Measurements from ENCODE around the gene CYB561D1.
"Not testable (repeated sequence)": the region's sequence is repeated elsewhere in the genome, so short reads cannot be mapped to it uniquely, and the experiment has no call there.

The CYB561D1 gene, protein sequence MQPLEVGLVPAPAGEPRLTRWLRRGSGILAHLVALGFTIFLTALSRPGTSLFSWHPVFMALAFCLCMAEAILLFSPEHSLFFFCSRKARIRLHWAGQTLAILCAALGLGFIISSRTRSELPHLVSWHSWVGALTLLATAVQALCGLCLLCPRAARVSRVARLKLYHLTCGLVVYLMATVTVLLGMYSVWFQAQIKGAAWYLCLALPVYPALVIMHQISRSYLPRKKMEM

DNA sequence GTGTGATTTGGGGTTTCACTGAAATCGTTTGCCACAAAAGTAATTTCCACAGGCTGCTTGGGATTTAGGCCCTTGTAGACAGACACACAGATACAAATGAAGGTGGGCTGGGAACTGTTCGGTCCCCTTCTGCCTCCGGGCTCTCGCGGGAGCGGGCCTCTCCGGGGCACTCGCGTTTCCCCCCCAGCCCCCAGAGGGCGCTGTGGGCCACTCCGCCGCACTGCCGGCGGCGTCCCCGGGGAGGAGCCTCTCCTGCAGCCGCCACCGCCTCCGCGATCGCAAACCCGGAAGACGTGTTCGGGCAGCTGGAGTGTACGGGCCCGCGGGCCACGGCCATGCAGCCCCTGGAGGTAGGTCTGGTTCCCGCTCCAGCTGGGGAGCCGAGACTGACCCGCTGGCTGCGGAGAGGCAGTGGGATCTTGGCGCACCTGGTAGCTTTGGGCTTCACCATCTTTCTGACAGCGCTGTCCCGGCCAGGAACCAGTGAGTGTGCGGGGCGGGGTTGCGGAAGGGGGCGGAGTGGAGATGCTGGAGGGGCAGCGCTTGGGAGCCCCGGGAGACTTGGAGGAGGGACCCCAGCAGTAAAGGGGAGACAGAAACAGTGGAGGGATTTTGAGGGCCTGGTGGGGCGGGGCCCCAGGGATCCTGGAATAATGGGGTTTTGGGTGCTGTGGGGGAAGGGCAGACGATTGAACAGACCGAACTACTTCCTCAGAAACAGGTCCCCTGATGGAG, at the start of gene CYB561D1:
Gene CYB561D1 (plus strand): TSS at position 290 of the 735 bp plus-strand sequence. CDS start 46 bp downstream, at position 336.
- in situ Hi-C loops (cut with MboI; ENCODE audit: low sequenced_read_pairs), result no loop called here

DNA sequence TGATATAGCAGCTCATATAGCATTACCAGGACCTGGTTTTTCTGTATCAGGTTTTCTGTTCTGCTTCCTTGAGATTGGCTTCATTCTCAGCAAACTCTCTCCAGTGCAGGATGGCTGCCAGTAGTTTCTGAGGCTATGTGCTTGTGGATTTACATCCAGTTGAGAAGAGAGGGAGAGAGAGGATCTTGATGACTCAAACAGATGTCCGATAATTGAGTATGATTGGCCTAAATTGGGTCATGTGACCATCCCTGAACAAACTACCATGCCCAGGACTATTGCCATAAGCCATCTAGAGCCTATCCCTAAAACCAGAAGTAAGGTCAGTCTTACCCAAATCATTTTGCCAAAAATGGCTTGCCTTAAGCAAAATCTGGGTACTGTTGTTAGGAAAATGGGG, 49.5 kb upstream of the CYB561D1 start:
- in situ Hi-C loops (cut with MboI; ENCODE audit: low sequenced_read_pairs), result no loop called here

DNA sequence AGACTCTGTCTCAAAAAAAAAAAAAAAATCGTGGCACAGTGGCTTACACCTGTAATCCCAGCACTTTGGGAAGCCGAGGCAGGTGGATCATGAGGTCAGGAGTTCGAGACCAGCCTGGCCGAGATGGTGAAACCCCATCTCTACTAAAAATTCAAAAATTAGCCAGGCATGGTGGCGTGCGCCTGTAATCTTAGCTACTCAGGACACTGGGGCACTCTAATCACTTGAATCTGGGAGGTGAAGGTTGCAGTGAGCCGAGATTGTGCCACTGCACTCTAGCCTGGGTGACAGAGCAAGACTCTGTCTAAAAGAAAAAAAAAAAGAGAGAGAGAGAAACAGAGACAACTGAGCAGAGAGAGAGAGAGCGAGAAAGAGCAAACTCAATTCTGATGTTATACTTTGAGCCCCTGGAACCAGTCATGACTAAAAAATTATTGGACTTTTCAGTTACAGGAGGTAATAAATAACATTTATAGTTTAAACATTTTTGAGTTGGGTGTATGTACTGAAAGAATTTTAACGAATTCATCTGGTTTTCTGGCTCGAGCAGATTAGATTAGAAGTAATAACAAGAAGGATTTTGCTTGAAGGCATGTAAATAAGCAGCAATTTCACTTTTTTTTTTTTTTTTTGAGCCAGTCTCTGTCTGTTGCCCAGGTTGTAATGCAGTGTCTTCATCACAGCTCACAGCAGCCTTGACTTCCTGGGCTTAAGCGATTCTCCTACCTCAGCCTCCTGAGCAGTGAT, 47.8 kb upstream of the CYB561D1 start:
- in situ Hi-C loops (cut with MboI; ENCODE audit: low sequenced_read_pairs), result not testable (repeated sequence)

DNA sequence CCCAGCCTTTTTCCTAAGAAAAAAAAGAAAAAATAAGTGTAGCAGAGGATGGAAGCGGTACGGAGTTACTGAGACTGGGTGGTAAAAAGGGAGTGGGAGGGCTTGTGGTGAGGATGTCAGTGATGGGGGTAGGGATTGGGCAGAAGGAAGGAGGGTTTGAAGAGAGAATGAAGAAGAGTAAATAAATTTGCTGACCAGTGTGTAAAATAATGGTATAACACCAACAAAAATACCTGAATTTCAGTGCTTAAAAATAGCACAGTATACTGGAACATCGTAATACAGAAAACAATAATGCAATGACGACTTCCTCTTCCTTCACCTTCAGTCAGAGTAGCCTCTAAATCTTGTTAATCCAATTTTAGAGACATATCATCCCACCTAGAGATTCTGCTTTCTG, 46.4 kb upstream of the CYB561D1 start:
- in situ Hi-C loops (cut with MboI; ENCODE audit: low sequenced_read_pairs), result no loop called here

DNA sequence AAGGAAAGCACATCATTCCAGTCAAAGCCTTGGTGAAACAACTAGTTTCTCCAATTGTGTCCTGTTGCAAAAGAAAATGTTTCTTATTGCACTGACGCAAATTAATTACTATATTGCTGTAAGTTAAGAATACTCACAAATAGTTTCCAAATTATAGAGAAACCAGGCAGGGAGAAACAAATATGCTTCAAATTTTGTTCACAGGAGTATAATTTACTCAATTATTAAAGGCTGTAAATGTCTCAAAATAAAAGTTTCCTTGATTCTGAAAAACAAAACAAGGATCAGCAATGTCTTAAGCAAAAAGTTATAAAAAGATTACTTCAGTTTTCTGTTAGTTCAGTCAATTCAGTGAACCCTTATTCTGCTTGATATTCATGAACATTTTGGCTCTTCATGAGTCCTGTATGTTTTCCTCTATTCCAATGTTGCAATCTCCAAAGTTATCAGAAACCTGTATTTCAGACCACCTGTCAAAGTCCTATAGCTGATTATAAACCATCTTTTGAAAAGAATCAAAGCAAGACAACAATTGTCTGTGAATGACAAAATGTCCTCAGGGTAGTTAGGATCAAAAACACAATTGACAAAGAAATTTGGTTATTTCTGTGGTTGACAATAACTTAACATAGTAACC, 39.3 kb upstream of the CYB561D1 start:
- in situ Hi-C loops (cut with MboI; ENCODE audit: low sequenced_read_pairs), result no loop called here

DNA sequence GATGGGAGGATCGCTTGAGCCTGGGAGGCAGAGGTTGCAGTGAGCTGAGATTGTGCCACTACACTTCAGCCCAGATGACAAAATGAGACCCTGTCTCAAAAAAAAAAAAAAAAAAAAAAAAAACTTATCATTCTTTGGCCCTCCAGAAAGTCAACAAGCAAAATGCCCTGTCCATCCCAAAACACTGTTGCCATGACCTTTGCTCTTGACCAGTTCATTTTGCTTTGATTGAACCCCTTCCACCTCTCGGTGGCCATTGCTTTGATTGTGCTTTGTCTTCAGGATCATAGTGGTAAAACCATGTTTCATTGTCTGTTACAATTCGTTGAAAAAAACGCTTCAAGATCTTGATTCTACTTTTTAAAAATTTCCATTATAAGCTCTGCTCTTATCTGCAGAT, 36.1 kb upstream of the CYB561D1 start:
- in situ Hi-C loops (cut with MboI; ENCODE audit: low sequenced_read_pairs), result no loop called here

DNA sequence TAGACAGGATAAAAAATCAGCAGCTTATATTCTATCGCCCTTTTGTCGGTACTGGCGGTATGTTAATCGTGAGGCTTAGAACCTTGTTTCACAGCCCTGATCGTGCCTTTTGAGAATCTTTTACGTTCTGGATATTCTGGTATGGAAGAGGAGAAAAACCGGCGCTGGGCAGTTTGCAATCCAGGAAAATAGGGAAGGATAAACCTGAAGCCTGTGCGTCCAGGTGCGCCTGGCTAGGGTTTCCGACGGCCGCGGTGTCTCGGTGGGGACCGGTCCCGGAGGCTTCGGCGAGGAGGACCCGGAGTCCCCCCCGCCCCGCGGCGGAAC, 27.8 kb upstream of the CYB561D1 start:
- in situ Hi-C loops (cut with MboI; ENCODE audit: low sequenced_read_pairs), result no loop called here

DNA sequence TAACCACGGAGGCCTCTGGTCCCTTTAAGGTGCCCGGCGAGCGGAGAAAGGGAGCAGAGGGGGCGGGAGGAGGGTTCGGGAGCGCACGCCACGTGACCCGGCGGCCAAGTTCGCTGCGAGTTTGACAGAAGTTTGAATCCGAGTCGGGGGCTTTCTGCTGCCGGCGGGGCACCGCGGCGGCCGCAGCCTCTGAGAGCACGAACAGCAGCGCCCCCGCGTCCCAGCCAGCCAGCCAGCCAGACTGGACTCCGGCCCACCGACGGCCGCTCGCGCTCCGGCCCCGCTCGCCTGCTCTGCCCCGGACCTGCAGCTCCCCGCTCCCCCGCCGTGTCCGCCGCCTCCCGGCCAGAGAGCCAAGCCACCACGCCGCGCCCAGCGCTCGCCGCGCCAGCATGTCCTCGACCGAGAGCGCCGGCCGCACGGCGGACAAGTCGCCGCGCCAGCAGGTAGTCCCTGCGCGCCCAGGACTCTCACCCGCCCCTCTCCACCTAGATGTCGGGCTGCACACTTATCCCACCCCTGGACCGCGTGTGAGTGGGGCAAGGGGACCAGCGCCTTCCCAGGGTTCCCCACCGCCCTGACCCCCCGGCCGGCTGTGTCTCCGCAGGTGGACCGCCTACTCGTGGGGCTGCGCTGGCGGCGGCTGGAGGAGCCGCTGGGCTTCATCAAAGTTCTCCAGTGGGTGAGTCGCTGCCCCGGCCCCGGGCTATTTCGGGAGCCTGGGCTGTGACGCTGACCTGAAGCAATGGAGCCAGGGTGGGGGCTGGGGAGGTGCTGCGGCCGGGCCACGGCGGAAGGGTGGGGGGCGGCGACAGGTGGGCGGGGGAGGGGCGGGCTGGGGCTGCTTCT, 27.2 kb upstream of the CYB561D1 start, which contains the start of gene SYPL2:
Gene SYPL2 (plus strand): TSS at position 95 of the 849 bp plus-strand sequence. CDS start 298 bp downstream, at position 393.
- in situ Hi-C loops (cut with MboI; ENCODE audit: low sequenced_read_pairs), result no loop called here

DNA sequence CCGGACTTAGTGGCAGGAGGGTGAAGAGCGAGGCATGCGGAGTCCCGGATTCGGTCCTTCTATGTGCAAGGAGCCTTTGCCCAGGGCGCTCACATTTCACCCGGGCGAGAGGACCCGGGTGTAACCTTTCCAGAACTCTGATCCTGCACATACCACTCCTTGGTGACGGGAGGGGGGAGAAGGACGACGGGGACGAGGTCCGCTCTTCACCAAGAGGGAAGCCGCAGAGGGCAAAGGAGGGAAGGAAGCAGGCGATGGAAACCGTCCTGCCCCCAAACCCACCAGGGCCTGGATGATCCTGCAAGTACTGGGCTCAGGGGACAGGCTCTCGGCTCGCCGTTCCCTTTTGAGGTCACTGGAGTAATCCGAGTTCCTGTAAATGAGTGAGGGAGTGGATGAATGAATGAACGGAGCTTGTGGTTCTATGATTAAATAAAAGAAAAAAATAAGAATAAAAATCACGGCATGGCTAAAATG, 26.6 kb upstream of the CYB561D1 start:
- in situ Hi-C loops (cut with MboI; ENCODE audit: low sequenced_read_pairs), result no loop called here

DNA sequence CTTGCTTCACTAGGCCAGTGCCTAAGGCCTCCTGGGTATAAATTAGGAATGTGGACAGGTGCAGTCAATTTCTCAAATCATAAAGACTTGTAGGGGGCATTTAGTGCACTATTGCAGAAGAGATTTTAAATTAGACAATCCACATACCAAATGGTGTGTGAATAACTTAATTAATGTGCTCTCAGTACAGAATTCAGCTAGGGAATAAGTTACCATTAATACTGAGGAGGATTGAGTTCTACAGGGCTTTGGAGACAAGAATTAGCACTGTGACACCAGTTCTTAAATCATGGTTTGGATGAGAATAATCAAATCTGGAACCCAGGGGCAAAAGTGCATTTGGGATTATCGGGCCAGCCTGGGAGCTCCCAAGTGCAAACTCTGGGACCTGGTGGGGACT, 25.8 kb upstream of the CYB561D1 start:
- in situ Hi-C loops (cut with MboI; ENCODE audit: low sequenced_read_pairs), result no loop called here

DNA sequence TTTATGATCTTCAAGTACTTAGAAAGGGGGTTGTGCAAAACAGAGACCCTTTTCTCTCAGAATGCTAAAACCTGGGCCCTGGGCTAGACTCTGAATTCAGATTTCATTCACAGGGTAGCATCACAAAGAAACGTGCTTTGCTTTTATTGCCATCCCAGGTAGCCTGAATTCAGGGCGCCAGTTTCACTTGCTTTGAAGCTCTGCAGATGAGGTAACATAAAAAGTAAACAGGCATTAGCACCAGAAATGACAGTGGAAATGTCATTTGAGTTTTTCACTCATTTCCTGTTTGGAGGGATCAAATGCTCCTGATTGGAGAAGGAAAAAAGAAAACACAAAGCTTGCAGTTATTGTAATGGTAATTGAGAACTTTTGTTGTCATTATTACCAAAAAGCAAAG, 25.0 kb upstream of the CYB561D1 start:
- in situ Hi-C loops (cut with MboI; ENCODE audit: low sequenced_read_pairs), result no loop called here

DNA sequence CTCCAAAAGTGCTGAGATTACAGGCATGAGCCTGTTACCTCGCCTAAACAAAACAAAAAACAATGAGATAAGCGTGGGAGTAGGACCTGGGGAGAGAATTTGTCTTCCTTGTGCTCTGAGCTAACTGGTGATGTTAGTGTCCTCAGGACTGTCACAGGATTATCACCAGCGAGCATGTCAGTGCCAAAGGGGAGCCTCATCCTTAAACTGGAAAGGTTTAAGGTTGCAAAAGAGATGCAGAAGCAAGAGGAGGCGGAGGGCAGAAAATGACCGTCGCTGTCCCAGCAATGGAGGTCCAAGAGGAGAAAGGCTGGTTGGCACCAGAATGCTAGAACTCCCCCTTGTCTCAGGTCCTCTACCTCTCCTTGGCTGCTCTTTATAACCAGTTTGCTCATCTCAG, 23.6 kb upstream of the CYB561D1 start:
- in situ Hi-C loops (cut with MboI; ENCODE audit: low sequenced_read_pairs), result no loop called here

DNA sequence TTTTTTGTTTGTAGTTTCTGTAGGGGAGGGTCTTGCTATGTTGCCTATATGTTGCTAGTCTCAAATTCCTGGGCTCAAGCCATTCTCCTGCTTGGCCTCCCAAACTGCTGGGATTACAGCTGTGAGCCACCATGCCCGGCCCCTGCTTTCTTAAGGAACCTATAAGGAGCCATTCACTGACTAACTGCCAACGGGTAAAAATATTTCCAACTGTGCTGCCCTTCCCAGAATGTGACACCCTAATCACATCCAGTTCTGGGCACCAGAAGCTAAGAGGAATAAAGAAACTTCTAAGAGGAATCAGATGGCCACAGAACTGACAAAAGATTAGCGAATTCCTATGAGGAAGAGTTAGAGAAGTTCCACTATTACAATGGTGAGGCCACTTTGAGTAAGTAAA, 21.1 kb upstream of the CYB561D1 start:
- in situ Hi-C loops (cut with MboI; ENCODE audit: low sequenced_read_pairs), result no loop called here

DNA sequence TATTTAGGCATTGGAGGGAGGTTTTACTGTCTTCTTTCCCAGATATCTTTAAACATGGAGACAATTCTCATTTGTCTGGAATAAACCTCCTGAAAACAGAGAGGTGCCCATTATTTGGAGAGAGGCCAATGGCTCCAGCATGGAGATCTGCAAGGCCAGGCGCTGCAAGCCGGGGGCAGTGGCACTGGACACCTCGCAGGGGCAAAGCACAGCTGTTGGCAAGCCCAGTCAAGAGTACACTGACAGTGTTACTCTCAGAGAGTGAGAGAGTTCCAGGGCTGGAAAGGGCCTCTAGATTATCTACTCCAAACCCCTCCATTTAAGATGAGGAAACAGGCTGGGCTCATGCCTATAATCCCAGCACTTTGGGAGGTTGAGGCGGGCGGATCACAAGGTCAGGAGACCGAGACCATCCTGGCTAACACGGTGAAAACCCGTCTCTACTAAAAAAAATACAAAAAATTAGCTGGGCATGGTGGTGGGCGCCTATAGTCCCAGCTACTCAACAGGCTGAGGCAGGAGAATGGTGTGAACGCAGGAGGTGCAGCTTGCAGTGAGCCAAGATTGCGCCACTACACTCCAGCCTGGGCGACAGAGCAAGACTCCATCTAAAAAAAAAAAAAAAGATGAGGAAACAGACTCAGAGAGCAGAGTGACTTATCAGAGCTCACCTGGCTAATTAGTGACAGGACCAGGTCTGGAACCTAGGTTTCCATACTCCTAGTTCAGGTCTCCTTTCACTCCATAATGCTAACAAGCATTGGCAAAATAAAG, 20.4 kb upstream of the CYB561D1 start:
- in situ Hi-C loops (cut with MboI; ENCODE audit: low sequenced_read_pairs), result not testable (repeated sequence)

DNA sequence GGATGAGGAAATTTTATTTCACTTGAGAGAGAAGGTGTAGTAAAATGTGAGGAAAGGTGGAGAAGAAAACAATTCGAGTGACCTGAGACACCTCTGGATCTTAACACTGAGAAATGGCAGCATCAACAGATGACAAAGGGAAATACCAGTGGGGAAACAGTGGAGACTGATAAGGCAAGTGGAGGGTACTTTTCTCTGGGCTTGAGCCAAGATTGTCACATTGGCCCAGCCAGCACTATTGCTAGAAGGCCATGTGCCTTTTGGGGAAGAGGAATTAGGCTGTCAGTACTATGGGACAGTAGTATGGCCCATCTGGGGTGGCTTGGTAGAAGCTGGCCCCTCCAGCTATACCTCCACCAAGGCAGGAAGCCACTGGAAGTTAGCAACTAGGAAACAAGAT, 19.2 kb upstream of the CYB561D1 start:
- in situ Hi-C loops (cut with MboI; ENCODE audit: low sequenced_read_pairs), result no loop called here

DNA sequence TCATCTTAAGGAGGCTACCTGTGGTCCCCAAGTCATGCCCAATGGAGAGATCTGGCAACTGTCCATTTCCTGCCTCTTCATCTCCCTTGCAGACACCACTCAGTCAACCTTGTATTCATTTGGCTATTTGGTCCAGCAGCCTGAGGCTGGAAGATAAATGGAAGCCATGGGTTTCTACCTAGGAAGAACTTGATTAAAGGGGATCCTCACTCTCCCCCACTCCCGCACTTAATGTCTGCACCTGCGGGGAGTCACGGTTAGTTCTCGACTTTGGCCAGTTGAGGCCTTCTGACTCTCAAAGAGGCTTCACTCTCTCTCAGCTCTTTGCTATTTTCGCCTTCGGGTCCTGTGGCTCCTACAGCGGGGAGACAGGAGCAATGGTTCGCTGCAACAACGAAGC, 18.6 kb upstream of the CYB561D1 start:
- in situ Hi-C loops (cut with MboI; ENCODE audit: low sequenced_read_pairs), result no loop called here

DNA sequence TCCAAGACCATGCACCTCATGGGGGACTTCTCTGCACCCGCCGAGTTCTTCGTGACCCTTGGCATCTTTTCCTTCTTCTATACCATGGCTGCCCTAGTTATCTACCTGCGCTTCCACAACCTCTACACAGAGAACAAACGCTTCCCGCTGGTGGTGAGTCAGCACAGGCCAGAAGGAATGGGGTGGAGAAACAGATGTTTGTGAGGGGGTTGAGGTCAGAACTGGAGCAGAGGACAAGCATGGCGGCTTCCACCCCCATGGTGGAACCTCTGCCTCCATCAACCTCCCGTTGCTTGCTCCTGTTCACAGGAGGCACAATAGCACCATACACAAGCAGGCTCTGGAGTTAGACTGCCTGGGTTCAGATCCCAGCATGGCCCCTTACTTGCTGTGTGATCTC, 17.1 kb upstream of the CYB561D1 start:
- in situ Hi-C loops (cut with MboI; ENCODE audit: low sequenced_read_pairs), result no loop called here

DNA sequence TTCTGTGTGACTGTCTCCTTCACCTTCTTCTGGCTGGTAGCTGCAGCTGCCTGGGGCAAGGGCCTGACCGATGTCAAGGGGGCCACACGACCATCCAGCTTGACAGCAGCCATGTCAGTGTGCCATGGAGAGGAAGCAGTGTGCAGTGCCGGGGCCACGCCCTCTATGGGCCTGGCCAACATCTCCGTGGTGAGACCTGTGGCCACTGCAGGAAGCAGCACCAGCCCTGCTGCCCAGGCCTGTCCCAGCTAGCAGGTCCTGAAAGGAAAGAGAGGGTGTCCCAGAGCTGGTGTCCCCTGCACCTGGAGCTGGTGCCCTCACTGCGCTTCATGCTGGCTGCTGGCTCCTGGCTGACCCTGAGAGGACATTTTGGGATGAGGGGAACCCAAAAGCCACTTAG, 16.1 kb upstream of the CYB561D1 start:
- in situ Hi-C loops (cut with MboI; ENCODE audit: low sequenced_read_pairs), result no loop called here

DNA sequence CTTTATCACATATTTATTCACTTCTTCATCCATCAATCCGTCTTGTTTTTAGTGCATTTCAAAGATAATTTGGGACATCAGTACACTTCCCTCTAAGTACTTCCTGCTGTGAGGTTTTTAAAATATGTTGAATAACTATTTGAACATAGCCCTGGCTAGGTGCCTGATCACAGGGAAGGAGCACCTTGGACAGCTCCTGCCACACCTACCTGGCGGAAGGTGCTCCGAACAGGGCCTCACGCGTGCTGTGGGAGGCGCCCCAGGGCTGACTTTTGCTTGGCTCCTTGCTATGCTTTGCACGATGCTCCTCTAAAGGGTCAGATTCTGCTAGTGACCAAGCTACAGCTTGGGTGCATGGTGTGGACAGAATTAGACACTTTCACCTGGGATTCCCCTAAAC, 15.1 kb upstream of the CYB561D1 start:
- in situ Hi-C loops (cut with MboI; ENCODE audit: low sequenced_read_pairs), result no loop called here

DNA sequence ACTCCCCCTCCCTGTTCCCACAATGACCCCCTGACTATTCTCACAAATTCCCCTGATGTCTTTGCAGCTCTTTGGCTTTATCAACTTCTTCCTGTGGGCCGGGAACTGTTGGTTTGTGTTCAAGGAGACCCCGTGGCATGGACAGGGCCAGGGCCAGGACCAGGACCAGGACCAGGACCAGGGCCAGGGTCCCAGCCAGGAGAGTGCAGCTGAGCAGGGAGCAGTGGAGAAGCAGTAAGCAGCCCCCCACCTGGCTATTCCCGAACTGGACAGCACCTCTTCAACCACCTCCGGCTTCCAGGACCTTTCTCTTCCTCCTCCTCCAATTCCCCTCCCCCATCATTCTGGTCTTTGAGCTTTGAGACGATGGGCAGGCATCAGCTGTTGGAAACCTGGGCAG, 14.6 kb upstream of the CYB561D1 start:
- in situ Hi-C loops (cut with MboI; ENCODE audit: low sequenced_read_pairs), result no loop called here
